GM19468 (cell line): Measurements from ENCODE around the gene SHF.
"Not testable (repeated sequence)": the region's sequence is repeated elsewhere in the genome, so short reads cannot be mapped to it uniquely, and the experiment has no call there.

Experiments used
- ATAC-seq: cut with Tn5 transposase; IDR thresholded peaks from one replicate; pipeline ENCODE4 v1.9.1; 2021; ENCODE audit warnings: mild to moderate bottlenecking, moderate library complexity, moderate number of reproducible peaks; ENCODE audit not compliant: unreplicated experiment; ENCODE audit errors: extremely low read depth

Gene SHF

DNA sequence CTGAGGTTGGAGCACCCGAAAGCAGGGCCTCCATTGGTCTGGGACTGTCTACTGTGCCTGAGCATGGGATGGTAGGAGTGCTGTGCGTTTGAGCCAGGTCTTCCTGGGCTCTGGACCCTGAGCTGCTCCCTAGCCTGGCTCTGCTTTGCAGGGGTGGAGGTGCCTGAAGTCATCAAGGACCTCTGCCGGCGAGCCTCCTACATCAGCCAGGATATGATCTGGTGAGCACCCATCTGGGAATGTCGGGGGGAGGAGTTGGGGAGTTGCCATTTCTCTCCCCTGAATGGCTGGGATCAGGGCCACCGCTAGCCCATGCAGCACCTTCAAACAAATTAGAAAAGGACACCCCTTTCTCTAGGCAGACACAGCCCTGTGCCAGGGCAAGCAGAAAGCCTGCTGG is 37.3 kb downstream of the SHF start:
- ATAC-seq = no peak

DNA sequence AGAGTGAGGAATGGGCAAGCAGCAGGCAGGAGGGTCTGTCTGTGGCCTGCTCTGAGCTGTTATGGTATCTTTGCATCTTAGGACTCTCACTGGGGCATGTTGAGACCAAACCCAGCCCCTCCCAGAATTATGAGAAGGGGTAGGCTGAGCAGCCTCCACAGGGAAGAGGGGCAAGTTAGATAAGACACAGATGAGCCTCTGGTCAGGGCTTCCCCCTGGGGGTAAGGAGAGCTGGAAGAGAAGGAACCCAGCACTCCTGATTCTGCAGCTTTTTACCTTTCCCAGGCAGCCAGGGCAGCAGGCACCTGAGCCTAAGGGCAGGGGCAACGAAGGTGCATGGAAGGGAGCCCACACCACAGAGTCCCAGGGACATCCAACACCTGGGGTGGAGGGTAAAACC is 38.7 kb downstream of the SHF start:
- no peak for ATAC-seq

DNA sequence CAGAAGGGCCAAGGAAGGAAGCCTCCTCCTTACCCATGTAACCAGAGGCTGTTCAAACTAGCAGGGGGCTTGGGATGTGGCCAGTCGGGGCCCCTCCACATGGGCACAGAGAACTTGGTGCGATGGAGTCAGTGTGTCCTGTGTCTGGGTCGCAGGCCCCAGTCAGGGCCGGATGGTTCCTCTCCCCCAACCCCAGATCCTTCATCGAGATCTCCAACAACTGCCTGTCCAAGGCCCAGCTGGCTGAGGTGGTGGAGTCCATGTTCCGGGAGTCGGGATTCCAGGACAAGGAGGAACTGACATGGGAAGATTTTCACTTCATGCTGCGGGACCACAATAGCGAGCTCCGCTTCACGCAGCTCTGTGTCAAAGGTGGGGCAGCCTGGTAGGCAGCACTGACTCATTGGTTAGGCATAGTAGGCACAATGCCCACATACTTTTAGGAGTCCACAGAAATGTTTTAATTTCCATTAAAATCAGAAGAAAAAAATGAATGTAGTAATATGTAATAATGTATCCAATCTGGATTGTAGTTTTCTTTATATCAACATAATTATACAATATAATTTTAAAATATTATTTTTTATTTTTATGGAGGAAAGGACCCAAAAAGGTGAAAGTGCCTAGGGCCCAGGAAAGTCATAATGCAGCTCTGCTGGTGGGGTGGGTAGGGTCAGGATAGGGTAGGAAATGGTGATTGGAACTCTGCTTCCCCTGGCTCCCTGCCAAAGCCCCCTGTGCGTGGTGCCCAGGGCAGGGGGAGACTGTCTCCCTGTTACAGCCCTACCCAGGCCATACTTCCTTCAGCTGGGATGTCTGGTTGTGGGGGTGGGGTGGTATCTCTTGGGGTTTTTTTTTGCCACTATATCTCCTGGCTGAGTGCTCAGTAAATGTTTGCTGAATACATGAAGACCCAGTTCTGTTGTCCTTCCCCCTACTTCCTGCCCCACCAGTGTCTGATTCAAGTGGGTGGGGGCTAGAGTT is 39.4 kb downstream of the SHF start:
- ATAC-seq = no peak

DNA sequence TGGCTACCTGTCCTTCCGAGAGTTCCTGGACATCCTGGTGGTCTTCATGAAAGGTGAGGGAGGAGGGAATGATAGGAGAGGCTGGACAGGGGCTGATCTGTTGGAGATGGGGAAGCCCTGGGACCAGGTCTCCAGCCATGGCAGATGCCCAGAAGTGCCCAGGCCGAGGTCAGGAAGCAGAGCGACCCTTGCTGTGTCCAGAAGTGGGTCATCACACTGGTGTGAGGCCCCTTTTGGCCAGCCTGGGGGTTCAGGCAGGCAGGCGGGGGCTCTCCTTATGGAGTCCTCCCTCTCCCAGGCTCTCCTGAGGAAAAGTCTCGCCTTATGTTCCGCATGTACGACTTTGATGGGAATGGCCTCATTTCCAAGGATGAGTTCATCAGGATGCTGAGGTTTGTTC is 40.2 kb downstream of the SHF start:
- ATAC-seq = no peak

DNA sequence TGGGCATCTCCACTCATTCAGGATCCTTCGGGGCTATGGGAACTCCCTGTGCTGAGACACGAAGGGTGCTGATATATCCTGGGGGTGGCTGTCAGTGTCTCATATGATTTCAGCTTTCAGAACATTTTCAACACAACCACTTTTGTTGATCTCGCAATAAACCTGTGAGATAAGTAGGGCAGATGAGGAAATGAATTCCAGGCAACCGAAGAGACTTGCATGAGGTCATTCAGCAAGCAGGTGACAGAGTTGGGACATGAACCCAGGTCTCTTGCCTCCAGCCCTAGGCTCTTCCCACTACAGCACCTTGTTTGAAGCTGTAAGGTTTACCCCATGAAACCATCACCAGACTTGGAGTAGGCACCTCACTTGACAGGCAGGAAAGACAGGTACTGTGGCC is 41.4 kb downstream of the SHF start:
- no peak for ATAC-seq

DNA sequence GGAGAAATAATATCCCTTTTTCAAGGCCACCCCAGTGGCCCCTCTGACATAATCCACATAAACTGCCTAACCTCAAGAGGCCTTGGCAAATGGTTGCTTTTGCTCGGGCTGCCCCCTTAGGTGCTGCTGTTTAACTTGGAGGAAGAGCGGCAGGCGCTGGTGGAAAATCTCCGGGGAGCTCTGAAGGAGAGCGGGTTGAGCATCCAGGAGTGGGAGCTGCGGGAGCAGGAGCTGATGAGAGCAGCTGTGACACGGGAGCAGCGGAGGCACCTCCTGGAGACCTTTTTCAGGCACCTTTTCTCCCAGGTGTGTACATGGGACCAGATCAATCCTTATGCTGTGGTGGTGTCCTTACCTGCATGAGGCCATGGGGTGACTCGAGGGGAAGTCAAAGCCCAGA is 43.0 kb downstream of the SHF start:
- no peak for ATAC-seq

DNA sequence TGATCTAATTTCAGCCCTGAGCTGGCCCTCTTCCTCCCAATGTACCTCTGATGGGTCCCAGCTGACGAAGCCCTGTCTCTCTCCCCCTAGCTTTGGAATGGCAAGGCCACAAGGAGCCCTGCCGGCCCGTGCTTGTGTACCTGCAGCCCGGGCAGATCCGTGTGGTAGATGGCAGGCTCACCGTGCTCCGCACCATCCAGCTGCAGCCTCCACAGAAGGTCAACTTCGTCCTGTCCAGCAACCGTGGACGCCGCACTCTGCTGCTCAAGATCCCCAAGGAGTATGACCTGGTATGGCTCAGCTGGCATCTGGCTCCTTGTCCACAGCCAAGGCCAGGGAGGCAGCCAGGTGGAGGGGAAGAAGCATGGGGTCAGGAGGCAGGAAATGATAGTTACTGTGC is 43.8 kb downstream of the SHF start:
- ATAC-seq = no peak

DNA sequence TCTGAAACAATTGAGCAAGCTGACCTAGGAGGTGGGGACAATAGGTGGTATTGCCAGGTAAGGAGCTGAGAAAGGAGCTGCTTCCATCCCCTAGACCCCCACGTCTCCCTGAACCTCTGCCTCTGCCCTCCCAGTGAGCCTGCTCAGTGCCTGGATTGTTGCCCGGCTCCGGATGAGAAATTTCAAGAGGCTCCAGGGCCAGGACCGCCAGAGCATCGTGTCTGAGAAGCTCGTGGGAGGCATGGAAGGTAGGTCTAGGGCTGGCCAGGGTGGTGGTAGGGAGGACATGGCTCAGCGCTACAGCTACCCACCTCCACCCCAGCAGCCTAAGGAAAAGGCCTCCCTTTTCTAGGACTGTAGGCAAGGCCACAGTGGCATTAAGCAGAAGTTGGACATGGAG is 44.7 kb downstream of the SHF start:
- no peak for ATAC-seq

DNA sequence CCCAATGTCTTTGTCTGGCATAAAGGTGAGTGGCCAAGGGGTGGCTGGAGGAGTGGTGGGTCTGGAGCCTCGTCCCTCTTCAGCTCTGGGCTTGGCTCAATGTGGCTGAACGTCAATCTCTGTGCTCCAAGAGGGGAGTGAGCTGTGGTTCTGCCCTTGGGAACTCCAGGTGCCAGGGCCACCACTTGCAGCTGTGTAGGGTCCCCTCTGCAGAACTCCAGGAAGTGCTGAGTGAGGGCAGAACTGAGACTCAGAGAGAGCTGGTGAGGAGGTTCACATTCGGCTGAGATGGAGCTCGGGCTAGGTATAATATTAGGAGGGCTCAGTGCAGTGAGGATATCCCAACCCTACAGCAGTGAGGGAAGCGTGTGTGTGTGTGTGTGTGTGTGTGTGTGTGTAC is 46.4 kb downstream of the SHF start:
- ATAC-seq = no peak

DNA sequence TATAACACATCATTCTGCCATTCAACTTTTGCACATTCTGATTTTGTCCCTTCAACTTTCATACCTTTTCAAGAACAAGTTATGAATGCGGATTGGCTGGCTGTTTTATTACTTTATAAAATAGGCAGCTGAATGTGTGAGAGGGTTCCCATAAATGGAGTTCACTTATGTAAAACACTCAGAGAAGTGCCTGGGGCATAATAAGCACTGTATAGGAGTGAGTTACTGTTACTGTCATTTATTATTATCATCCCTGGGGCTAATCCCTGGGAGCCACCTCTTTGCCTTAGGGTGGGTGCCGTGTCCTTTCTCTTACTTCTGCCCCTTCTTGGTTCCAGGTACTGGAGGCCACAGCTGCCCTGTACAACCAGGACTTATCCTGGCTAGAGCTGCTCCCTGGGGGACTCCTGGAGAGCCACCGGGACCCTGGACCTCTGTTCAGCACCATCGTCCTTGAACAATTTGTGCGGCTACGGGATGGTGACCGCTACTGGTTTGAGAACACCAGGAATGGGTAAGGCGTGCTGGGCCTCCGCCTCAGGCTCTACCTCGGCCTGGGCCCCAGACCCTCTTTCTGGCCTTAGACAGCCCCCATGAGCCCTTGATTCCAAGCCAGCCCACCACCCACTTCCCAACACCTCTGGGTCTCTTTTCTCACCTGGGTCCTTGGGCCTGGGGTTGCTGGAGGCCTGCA is 47.1 kb downstream of the SHF start:
- ATAC-seq = no peak

DNA sequence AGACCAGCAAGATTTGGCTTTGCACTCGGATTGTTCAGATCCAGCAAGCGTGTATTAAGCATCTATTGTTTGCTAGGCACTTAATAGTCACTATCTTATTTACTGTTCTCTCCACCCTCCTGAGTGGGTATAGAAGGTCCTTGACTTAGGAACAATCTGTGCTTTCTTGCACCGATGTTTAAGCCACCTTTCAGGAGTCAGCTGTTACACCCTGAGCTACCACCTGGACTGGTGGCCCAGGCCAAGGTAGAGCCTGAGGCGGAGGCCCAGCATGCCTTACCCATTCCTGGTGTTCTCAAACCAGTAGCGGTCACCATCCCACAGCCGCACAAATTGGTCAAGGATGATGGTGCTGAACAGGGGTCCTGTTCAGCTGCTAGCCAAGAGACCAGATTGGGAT is 48.0 kb downstream of the SHF start:
- ATAC-seq = no peak

DNA sequence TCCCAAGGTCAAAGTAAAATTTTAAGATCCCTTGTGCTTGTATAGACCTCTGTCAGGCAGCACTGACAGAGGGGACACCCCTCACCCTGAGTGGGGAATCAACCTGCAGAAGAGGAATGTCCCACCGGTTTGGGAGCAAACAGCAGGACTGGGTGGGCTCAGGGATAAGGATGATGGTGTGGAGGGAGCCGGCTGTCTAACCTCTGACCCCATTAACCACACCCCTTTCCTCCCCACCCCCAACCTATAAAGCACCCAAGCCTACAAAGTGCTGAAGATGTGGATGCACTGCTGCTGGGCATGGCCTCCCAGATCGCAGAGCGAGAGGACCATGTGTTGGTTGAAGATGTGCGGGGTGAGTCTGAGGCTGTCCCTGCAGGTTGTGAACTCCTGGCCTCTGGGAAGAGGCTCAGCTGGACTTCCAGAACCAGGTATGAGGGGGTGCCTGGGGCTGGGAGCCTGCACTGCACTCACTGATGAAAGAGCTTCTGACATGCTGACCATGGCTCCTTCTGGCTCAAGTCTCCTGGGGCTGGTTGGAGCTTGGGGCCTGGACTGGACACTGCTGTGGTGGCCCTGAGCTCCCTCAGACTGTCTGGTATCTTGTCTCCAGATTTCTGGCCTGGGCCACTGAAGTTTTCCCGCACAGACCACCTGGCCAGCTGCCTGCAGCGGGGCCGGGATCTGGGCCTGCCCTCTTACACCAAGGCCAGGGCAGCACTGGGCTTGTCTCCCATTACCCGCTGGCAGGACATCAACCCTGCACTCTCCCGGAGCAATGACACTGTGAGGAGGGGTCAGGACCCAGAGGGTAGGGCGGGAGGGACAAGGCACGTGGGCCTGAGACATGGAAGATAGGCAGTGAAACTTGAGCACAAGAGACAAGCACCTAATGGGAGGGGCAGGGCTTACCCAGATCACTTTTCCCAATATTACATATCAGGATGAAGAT is 48.7 kb downstream of the SHF start:
- ATAC-seq = no peak

DNA sequence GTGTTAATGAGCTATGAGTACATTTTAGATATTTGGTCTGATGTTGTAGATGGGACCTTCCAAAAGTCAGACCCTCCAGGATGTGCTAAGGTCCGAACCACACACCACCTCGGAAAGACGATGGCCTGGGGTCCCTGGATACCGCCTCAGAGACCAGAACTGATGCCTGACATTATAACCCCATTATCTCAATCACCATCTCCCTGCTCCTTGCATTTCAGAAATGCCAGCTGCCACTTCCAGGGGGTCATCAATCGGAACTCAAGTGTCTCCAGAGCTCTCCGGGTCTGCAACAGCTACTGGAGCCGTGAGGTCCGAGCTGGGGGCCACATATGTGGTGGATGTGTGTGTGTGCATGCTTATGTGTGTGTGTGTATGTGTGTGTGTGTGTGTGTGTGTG is 50.1 kb downstream of the SHF start:
- no peak for ATAC-seq

DNA sequence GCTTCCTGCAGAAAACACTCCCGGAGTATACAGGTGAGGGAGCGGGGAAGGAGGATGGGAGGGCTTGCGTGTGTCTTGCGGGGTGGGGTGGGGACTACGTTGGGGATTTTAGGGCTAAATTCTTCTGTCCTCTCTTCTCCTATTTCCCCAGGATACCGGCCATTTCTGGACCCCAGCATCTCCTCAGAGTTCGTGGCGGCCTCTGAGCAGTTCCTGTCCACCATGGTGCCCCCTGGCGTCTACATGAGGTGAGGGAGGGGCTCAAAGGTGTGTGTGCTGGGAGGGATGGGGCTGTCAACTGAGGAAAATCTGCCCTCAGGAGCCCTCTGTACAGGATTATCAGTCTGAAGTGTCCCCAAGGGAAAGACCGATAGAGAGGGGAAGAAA is 51.4 kb downstream of the SHF start:
- ATAC-seq = no peak

DNA sequence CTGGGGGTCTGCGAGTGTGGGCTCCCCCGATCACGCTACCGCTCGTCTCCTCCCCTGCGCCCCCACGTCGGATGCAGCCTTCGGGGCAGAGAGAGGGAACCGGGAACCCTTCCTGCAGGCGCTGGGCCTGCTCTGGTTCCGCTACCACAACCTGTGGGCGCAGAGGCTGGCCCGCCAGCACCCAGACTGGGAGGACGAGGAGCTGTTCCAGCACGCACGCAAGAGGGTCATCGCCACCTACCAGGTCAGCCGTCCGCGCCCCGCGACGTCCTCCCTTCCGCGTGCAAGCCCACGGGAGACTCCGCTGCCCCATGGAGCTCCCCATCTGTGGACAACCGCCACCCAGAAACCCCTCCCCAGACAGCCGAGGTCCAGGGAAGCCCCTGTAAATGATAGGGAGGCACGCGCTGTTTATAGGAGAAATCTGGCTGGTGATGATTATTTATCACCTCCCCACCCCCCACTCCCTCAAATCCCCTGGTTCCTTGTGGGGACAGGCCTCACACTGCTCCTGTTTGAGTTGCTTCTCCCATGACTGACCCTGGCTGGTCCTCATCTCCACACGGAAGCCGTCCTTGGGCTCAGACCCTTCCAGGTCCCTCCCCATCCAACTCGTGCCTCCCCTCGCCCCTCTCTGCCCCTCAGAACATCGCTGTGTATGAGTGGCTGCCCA is 51.9 kb downstream of the SHF start:
- not testable (repeated sequence) for ATAC-seq

DNA sequence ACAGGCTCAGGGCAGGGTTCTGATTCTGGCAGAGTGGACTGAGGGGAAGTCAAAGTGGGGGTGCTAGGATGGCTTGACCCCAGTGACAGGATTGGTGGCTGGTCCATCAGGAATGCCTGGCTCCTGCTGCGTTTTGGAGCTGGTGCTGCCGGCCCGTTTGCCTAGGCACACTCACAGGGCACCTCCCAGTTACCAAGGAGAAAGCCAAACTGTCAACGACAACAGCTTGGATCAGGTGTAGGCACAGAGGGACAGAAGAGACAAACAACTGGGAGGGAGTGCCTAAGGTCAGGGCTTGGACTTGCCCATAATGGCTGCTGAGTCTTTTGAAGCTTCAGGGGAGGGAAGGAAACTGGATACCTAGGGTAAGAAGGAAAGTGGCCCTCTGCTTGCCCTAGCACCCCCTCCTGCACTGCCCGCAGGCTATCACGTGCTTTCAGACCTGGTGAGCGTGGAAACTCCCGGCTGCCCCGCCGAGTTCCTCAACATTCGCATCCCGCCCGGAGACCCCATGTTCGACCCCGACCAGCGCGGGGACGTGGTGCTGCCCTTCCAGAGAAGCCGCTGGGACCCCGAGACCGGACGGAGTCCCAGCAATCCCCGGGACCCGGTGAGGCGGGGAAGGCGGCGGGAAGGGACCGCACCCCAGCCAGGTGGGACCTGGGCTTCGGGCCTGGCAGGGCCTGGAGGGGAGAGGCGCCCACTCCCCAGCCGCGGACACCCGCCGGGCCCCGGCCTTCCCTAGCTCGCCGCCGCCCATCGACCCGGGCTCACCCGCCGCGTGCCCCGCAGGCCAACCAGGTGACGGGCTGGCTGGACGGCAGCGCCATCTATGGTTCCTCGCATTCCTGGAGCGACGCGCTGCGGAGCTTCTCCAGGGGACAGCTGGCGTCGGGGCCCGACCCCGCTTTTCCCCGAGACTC is 52.8 kb downstream of the SHF start:
- ATAC-seq = no peak

DNA sequence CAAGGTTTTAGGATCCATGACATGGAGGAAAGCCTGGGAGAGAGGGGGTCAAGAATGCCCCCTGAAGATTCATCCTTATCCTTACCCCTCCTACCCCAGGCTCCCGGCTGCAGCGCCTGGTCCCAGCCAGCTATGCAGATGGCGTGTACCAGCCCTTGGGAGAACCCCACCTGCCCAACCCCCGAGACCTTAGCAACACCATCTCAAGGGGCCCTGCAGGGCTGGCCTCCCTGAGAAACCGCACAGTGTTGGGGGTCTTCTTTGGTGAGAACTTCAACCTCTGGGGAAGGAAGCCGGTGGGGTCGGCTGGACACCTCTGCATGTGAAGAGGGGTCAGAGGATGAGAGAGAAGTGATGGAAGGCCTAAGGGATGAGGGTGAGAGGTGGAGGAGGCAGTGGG is 53.7 kb downstream of the SHF start:
- ATAC-seq = no peak

DNA sequence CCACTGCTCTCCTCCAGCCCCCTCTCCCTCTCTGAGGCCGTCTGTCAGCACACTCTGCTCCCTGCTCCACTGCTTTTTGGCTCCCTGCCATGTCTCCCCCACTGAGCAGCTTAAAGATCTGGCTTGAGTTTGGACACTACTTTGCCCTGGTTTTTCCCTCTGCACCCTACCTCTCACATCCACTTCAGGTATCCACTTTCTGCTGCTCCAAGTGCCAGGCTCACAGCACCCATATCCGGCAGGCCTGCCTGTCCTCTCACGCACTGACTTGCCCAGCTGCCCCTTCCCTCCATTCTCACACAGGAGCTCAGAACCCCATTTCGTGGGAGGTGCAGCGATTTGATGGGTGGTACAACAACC is 54.2 kb downstream of the SHF start:
- no peak for ATAC-seq
